Measurements from ENCODE around the gene SOX6.

DNA sequence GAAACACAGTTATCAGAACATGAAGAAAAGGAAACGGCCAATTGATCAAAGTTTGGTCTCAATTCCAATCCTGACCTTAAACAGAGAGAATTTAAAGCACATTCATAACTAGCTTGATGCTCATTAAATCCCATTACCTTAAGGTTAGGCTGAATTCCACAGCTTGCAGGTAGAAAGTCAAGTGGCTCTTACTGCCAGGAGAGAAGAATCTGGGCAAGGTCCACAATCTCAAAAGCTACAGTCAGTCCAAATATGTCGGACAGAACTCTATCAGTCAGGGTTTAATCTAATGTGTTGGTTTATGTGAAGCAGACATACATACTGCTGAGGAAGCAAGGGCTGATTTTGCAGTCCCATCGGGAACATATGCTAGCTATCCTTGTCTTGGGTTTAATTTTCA lies 348.8 kb downstream of the SOX6 start:
- TF ChIP-seq, protein P1, sequence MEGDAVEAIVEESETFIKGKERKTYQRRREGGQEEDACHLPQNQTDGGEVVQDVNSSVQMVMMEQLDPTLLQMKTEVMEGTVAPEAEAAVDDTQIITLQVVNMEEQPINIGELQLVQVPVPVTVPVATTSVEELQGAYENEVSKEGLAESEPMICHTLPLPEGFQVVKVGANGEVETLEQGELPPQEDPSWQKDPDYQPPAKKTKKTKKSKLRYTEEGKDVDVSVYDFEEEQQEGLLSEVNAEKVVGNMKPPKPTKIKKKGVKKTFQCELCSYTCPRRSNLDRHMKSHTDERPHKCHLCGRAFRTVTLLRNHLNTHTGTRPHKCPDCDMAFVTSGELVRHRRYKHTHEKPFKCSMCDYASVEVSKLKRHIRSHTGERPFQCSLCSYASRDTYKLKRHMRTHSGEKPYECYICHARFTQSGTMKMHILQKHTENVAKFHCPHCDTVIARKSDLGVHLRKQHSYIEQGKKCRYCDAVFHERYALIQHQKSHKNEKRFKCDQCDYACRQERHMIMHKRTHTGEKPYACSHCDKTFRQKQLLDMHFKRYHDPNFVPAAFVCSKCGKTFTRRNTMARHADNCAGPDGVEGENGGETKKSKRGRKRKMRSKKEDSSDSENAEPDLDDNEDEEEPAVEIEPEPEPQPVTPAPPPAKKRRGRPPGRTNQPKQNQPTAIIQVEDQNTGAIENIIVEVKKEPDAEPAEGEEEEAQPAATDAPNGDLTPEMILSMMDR (IDR thresholded peaks at IDR 0.05): no peak
- no peak for TF ChIP-seq POLR2AphosphoS5 (IDR thresholded peaks at IDR 0.05; ENCODE audit: insufficient read depth in 1 of 2, low read depth in 1 of 2)
- no peak for TF ChIP-seq POLR2A (IDR thresholded peaks at IDR 0.05)

Measured in vagina (tissue), 2 donors.